ENCODE measurements around the gene FAM110D.
A peak's percentile ranks its signal among the peaks of the same experiment; 100 is the strongest.

Gene FAM110D

DNA sequence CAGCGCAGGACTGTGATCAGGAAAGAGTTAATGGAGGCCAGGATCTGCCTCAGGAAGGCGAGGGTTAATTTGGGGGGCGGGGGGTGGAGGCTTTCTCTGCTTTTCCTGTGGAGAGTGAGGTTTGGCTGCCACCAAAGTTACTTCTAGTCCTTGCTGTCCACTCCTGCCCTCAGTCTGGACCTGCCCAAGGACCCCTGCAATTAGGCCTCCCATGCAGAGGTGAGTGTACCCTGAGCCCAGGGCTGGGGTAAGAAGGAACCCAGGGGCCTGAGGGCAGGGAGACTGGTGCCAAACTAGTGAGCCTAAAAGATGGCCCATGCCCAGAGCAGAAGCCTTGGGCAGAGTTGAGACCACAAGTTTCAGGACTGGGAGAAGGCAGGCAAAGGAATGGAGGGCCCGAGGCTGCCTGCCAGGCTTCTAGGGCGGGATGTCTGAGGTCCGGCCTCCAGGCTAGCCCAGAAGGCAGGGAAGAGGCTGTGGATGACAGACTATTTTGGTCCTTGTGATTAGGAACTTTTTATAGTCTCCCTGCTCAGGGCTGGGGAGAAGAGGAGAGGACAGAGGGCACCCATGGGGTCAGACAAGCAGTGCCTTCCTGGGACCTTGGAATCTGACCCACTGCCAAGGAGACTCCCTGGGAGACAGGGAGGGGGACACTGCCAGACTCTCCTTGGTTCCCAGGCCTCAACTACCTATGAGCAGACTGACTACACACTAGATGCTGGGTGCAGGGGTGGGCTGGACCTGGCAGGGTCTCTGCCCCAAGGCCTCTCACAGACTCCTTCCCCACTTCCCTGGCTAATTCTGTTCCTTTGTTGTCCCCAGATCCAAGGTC lies at the start of gene FAM110D:
FAM110D (plus strand) TSS at position 172 of the 835 bp plus-strand sequence. CDS start 2,213 bp downstream, outside the sequence.
- no peaks in the 10 kb centered on the region for H3K9me3 Mint-ChIP-seq
- no peaks in the 10 kb centered on the region for H3K36me3 Mint-ChIP-seq
- H3K4me3 Mint-ChIP-seq: no peak within 1 kb of the TSS
- no peak within 1 kb of the TSS for H3K27ac Mint-ChIP-seq
- H3K4me1 Mint-ChIP-seq: peaks cover 15% of the 10 kb centered on the region
- H3K27me3 Mint-ChIP-seq: peaks cover 70% of the 10 kb centered on the region
- no peak for ATAC-seq

DNA sequence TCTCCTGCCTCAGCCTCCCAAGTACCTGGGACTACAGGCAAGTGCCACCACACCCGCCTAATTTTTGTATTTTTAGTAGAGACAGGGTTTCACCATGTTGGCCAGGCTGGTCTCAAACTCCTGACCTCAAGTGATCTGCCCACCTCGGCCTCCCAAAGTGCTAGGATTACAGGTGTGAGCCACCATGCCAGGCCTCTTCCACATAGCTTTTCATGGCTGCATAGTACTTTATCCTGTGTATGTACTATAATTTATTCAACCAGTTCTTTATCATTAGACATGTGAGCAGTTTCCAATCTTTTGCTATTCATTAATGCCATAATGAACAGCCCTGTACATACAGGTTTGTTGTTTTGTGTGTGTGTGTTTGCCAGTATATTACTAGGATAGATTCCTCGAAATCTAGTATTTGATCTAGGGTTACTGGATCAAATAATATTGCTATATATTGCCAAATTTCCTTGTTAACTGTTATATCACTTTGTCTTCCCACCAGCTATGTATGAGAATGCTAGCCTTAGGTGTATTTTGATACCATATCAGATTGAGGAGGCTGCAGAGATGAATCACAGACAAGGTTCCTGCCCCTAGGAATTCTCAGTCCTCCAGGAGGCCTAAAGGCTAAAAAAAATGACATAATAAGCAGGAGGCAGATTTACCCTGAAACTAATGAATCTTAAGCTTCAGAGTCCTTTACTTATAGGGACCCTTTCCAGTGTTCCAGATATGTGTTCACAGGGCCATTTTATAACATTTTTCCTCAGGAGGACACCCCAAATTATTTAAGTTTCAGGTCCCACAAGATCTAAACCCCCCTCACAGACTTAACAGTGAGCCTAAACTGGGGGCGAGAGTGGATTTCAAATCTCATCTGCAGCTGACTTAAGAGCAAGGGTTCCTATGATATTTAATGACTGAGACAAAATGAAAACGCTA lies 49.4 kb upstream of the FAM110D start:
- Mint-ChIP-seq H3K27me3 (no peaks in the 10 kb centered on the region), H3K27ac (no peak overlapping the region), H3K36me3 (peaks cover 4% of the 10 kb centered on the region), H3K9me3 (no peaks in the 10 kb centered on the region), H3K4me3 (peak overlapping the region; percentile 82), H3K4me1 (peaks cover 25% of the 10 kb centered on the region)
- ATAC-seq: no peak

DNA sequence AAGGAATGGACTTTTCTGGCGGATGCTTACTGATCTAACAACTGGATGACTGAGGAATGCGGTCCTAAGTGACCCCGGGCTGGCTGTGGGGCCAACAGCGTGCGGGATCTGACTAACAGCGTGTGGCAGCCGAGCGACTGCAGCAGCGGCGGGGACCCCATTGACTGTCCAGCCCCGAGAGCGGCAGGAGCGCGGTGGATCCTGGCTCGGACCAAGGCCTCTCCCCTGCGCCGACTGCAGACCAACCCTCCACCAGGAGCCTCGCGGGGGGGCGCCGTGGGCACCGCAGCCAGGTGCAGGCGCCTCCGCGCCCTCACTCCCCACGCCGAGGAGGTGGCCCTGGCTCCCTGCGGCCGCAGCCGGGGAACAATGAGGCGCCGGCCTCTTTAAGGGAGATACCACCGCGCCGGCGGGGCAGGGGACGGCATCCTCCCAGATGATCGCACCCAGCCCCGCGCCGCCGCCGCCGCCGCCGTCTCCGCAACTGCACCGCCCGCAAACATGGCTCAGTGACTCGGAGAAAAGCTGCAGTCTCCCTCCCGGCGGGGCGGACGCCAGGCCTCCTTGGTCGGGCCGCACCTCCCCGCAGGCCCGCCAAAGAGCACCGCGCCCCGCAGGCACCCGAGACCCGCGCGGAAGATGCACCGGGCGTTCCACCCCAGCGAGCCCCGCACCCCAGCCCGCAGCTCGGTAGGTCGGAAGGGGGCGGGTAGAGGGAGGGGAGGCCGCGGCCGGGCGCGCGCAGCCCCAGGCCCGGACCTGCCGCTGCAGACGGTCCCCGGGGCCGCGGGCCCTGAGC lies 47.9 kb upstream of the FAM110D start:
- H3K4me1 Mint-ChIP-seq: peaks cover 19% of the 10 kb centered on the region
- no peaks in the 10 kb centered on the region for H3K27me3 Mint-ChIP-seq
- no peaks in the 10 kb centered on the region for H3K9me3 Mint-ChIP-seq
- peak overlapping the region; percentile 82 for H3K4me3 Mint-ChIP-seq
- H3K27ac Mint-ChIP-seq: peak overlapping the region; percentile 84
- peak; percentile 77 for ATAC-seq
- H3K36me3 Mint-ChIP-seq: peaks cover 6% of the 10 kb centered on the region

DNA sequence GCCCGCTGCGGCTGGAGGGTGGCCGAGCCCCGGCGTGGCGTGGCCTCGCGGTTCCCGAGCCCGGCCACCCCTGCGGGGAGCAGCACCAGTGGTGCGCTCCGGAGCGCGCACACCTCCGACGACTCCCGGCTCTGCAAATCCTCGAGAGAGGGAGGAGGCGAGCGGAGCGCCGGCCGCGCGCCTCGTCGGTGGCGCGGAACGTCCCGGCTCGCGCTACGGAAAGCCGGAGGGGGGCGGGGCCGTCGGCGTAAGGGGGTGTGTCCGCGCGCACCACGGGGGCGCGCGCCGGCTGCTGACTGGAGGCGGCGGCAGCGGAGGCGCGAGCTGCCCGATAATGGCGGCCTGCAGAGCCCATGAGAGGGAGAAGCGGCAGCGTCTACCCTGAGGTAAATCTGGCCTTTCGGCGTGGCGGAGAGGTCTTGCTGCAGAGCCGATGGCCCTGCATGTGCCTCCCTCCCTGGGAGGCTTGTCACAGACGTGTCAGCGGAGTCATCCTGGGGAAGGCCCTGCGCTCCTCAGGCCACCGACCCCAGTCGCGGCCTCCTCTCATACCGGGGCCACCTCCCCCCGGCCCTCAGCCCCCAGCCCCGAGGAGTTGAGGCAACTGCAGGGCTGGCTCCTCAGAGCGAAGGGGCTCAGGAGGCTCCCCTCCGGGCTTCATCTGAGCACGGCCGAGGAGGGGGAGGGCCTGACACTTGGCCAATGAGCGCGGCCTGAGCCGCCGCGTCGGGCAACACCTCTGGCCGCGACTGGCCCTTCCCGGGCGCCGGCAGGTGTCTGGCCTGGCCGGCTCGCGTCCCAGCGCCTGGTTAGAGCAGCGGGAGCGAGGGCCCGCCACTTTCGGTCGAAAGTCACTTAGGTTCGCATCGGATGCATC lies 47.1 kb upstream of the FAM110D start, which contains the start of gene PDIK1L:
PDIK1L (plus strand) TSS at position 295 of the 877 bp plus-strand sequence. CDS start 2,485 bp downstream, outside the sequence.
- peaks cover 19% of the 10 kb centered on the region for H3K4me1 Mint-ChIP-seq
- H3K9me3 Mint-ChIP-seq: no peaks in the 10 kb centered on the region
- peak; percentile 91 for ATAC-seq
- H3K27ac Mint-ChIP-seq: peak within 1 kb of the TSS; percentile 84
- H3K36me3 Mint-ChIP-seq: peaks cover 6% of the 10 kb centered on the region
- peak within 1 kb of the TSS; percentile 94 for H3K4me3 Mint-ChIP-seq
- H3K27me3 Mint-ChIP-seq: no peaks in the 10 kb centered on the region

DNA sequence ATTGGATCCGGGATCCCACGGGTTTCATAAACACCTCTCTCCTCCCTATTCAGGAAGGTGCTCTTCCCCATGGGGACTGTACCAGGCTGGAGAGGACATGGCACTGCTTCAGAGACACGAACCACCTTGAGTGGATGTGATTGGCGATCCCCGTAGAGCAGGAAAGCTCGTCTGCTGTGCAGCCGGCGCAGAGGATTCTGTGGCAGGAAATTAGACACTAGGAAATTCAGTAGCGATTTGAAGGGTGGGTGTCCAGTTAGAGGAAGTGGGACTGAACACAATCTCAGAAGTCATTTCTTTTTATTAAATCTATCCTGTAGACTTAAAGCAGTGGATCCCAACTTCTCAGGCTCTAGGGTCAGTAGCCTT lies 46.5 kb upstream of the FAM110D start:
- peak overlapping the region; percentile 94 for H3K4me3 Mint-ChIP-seq
- peak overlapping the region; percentile 84 for H3K27ac Mint-ChIP-seq
- peaks cover 6% of the 10 kb centered on the region for H3K36me3 Mint-ChIP-seq
- H3K27me3 Mint-ChIP-seq: no peaks in the 10 kb centered on the region
- no peak for ATAC-seq
- peaks cover 19% of the 10 kb centered on the region for H3K4me1 Mint-ChIP-seq
- H3K9me3 Mint-ChIP-seq: no peaks in the 10 kb centered on the region

DNA sequence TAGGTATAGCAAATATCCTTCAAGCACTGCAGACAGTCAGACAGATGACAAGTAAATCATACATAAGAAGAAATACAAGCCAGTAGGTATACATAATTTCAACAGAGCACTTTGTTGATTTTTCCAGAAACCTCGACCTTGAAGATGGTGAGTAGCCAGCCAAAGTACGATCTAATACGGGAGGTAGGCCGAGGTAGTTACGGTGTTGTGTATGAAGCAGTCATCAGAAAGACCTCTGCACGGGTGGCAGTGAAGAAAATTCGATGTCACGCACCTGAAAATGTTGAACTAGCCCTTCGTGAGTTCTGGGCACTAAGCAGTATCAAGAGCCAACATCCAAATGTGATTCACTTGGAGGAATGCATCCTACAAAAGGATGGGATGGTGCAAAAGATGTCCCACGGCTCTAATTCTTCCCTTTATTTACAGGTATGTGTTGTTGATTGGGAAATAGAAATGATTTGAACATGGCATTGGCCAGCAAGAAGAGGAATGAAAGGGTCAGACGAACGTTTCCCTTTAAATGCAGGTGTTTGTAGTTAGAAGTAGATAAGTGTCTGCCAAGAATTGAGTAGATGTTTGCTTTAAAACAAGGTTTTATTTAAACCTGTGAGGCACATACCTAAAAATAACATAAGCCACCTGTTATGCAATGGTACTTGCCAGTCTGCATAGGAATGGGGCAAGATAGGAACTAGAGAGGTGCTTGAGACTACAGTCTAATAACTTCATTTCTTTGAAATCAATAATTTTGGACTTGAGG lies 44.5 kb upstream of the FAM110D start:
- Mint-ChIP-seq H3K36me3 (peaks cover 11% of the 10 kb centered on the region), H3K4me1 (peaks cover 23% of the 10 kb centered on the region), H3K4me3 (no peak overlapping the region), H3K27me3 (no peaks in the 10 kb centered on the region), H3K9me3 (no peaks in the 10 kb centered on the region), H3K27ac (no peak overlapping the region)
- ATAC-seq: no peak

DNA sequence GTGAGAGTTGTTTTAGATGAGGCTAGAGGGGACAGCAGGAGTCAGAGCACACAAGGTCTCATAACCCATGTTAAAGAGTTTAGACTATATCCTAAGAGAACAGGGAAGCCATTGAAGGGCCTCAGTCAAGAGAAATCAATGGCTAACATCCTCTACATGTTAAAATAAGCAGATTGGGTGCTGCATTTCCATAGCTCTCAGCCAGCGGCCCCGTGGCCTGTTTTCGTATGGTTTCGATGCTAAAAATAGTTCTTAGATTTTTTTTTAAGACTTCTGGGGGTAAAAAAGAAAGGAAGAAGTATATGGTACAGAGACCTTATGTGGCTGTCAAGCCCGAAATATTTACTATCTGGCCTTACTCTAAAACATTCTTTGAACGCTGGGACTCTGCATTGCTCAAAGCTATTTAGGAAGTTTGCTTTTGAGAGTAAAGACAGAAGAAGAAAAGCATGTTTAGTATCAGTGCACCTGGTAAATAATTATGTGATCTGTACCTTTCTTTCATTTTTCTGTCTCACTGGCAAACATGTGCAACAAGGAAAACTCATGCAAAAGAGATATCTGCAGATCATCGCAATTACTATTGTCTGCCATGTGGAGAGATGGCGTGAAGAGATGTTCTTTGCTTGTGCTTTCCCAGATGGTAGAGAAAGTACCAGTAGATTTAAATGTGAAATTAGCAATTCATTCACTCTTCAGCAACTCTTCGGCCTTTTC lies 38.8 kb upstream of the FAM110D start:
- peaks cover 17% of the 10 kb centered on the region for H3K4me1 Mint-ChIP-seq
- H3K27me3 Mint-ChIP-seq: no peaks in the 10 kb centered on the region
- peaks cover 28% of the 10 kb centered on the region for H3K36me3 Mint-ChIP-seq
- ATAC-seq: no peak
- peak overlapping the region; percentile 59 for H3K27ac Mint-ChIP-seq
- no peaks in the 10 kb centered on the region for H3K9me3 Mint-ChIP-seq
- no peak overlapping the region for H3K4me3 Mint-ChIP-seq

DNA sequence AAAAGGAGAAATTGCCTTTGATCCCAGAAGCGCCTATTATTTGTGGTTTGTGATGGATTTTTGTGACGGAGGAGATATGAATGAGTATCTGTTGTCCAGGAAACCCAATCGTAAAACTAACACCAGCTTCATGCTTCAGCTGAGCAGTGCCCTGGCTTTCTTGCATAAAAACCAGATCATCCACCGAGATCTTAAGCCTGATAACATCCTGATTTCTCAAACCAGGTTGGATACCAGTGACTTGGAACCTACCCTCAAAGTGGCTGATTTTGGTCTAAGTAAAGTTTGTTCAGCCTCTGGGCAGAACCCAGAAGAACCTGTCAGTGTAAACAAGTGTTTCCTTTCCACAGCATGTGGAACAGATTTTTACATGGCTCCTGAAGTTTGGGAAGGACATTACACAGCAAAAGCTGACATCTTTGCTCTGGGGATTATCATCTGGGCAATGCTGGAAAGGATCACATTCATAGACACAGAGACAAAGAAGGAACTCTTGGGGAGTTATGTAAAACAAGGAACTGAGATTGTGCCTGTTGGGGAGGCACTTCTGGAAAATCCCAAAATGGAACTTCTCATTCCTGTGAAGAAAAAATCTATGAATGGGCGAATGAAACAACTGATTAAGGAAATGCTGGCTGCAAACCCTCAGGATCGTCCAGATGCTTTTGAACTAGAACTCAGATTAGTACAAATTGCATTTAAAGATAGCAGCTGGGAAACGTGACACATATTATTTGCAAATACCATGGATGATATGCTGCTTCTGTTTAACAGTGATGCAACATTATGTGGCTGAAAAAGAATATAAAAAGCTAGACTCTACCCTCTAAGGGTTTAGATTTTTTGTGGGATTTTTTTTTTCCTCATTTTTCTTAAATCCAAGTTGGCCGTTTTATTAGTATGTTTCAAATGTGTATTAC lies 36.8 kb upstream of the FAM110D start:
- peaks cover 28% of the 10 kb centered on the region for H3K36me3 Mint-ChIP-seq
- no peak overlapping the region for H3K4me3 Mint-ChIP-seq
- no peak overlapping the region for H3K27ac Mint-ChIP-seq
- H3K4me1 Mint-ChIP-seq: peaks cover 24% of the 10 kb centered on the region
- no peaks in the 10 kb centered on the region for H3K9me3 Mint-ChIP-seq
- ATAC-seq: no peak
- H3K27me3 Mint-ChIP-seq: no peaks in the 10 kb centered on the region

DNA sequence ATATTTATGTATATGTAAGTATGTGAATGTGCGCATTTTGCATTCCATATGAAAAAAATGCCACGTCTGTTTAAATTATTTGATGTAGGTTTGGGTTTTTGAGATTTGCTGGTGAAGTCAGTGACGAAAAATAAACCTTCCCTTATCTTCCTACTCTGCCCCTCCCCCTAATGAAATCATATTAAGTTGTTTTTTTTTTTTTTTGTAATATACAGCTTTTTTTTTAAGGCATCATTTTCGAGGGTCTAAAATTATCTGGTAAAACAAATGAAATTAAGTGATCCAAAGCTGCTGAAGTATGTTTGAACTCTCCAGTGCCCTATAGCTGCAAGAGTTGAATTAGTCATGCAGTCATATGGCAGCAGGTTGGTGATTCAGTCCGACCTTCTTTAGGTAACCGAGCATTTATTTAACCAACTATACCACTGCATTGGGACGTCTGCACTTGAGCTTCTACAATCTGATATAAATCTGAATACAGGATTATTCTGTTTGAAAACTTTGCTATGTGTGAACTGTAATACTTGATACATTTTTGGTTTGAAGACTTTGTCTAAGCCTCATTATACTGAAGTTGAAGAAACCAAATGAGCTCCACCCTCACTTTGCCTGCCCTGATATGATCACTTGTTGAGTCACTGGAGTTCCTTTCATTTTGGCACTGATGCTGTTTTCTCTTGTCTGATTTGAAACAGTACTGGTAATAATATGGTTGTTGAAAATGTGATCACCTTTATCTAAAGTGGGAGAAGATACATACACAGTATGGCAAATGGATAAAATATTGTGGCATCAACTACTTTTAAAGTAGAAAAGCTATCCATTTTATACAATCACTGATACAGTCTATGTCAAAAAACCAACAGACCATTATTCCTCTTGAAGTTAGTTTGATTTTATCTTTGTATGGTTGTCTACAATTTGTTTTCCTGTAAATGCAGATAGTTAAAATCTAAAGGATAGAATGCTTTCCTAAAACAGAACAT lies 35.6 kb upstream of the FAM110D start:
- H3K27me3 Mint-ChIP-seq: peaks cover 6% of the 10 kb centered on the region
- ATAC-seq: no peak
- H3K27ac Mint-ChIP-seq: no peak overlapping the region
- H3K36me3 Mint-ChIP-seq: peaks cover 28% of the 10 kb centered on the region
- H3K9me3 Mint-ChIP-seq: no peaks in the 10 kb centered on the region
- H3K4me1 Mint-ChIP-seq: peaks cover 32% of the 10 kb centered on the region
- no peak overlapping the region for H3K4me3 Mint-ChIP-seq

DNA sequence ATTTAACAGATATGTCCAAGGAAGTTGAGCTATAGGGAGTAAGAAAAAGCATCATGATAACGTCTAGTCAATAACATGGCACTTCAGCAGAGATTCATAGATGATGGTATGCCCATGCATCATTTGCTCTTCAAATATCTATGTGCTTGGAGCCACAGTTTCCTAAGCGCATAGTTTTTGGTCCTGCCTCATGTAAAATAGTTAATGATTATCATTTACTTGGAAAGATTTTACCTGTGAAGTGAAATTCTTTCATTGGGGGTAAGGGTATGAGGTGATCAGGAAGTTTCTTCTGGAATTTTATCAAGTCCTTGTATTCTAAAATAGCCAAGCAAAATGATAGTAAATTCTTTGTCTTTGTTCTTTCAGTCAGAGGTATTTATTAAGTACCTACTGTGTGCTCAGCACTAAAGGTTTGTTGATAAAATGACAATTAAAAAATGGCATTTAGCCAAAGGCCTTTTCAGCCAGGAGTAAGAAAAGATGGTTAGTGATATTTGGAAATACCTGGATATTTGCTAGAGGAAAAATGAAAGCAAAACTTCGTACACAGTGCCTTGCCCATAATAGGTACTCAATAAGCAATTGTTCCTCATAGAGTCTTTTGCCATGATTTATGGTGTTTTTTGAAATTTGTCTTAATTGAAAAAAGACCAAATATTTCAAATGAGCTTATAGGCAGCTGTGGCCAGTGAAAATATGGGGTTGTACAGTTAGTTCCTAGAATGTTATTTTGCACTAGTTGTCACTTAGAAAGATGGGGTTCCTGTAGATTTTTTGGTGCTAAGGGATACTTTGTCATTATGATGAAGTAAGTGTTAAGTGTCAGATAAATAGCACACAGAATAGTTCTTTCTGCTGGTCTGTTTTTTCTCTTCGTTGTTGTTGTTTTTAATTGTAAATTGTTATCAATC lies 34.2 kb upstream of the FAM110D start:
- peaks cover 20% of the 10 kb centered on the region for H3K36me3 Mint-ChIP-seq
- H3K27me3 Mint-ChIP-seq: peaks cover 6% of the 10 kb centered on the region
- peaks cover 25% of the 10 kb centered on the region for H3K4me1 Mint-ChIP-seq
- H3K4me3 Mint-ChIP-seq: no peak overlapping the region
- ATAC-seq: no peak
- no peak overlapping the region for H3K27ac Mint-ChIP-seq
- H3K9me3 Mint-ChIP-seq: no peaks in the 10 kb centered on the region

Measured in stimulated activated memory B cell treated with anti-CD40 and anti-IgM and Interleukin-4, amounts not matched to agents 10 μg/mL and 1 μg/mL and 100 μg/mL, for 72 hours (primary cell).